Thyroid gland (tissue), 4 donors: Measurements from ENCODE around the gene CKMT2. TPM values are rescaled to one million over a fixed set of nuclear protein-coding genes. Genes with fewer than 3 reads are reported as not detected.

Experiments
- DNase-seq, 2 donors: peaks; one replicate each; pipeline ENCODE4 v3.0.0-alpha.2; 2019
- H3K27ac ChIP-seq, 3 donors: fragments of 200-600 bp; sonication (generic); 1 replicate in 2 of 3; 2 replicates in 1 of 3; pipeline ENCODE4 v1.5.1; 2016 to 2019; ENCODE audit warnings: mild to moderate bottlenecking in 1 of 3, moderate library complexity in 1 of 3
- H3K27me3 ChIP-seq: fragments of 200-600 bp; sonication (generic); one replicate; pipeline ENCODE4 v1.5.1; 2019
- H3K36me3 ChIP-seq, 2 donors: fragments of 200-600 bp; sonication (generic); one replicate each; pipeline ENCODE4 v1.5.1; 2016 to 2019
- H3K4me1 ChIP-seq, 2 donors: fragments of 200-600 bp; sonication (generic); one replicate each; pipeline ENCODE4 v1.5.1; 2017 to 2019
- H3K4me3 ChIP-seq, 3 donors: fragments of 200-600 bp; sonication (generic); replicated peaks in 1 of 3; 1 replicate in 2 of 3; 2 replicates in 1 of 3; pipeline ENCODE4 v1.5.1; 2016; ENCODE audit warnings: mild to moderate bottlenecking in 1 of 3
- H3K9me3 ChIP-seq: fragments of 200-600 bp; sonication (generic); one replicate; pipeline ENCODE4 v1.5.1; 2017
- POLR2A ChIP-seq, 2 donors: fragments of 450-650 bp; IDR thresholded peaks; one replicate each; pipeline ENCODE4 v1.6.1; 2017; ENCODE audit warnings: antibody characterized with exemption in 2 of 2, mild to moderate bottlenecking in 2 of 2, moderate library complexity in 1 of 2
- WGBS, 2 donors: methylation state at CpG; one replicate each; pipeline ENCODE4 v1.1.5; 2017; 5-methylcytosine and 5-hydroxymethylcytosine counted together
- intact Hi-C: fragments of 100-400 bp; cut with DNase I; formaldehyde crosslinking; loops from one replicate; pipeline ENCODE4 v1.15.1; 2023
- total RNA-seq, 4 donors: library from RNA; depleted of rRNA; stranded (reverse); fragments of >200 nt; gene quantifications; one replicate each; pipeline ENCODE4 v1.2.3, GENCODE V29; 2016
- TF ChIP-seq, protein P1 (sequence below), 6 experiments: fragments of 200-600 bp in 3 of 6; fragments of 450-650 bp in 3 of 6; sonication (generic) in 3 of 6; IDR thresholded peaks; one replicate each; pipeline ENCODE4 v1.5.1; 2016 to 2019; ENCODE audit warnings: antibody characterized with exemption in 6 of 6, mild to moderate bottlenecking in 2 of 6, inconsistent platforms in 1 of 6, moderate library complexity in 1 of 6

CKMT2 gene
- total RNA-seq, 4 donors from 2014 or later = 1.7 to 24.4 (median 16.1) TPM

DNA sequence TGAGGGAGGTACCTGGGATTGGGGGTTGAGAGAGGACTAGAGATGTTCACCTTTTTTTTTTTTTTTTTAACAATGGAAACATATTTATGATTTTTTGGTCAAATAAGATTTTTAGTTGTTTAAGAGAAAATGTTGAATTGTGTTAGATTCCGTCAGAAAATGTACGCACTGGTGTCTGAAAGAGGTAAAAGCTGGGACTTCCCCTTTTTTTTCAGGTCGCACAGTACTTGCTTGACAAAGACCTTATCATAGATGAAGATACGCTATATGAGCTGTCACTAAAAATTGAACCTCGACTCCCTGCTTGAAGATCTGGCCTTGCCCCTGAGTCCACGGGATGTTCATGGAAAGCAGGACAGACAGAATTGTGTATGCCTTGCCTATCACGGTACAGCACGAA is 7.7 kb upstream of the CKMT2 start:
- no peaks in the 10 kb centered on the region for H3K27me3 ChIP-seq
- no peak for DNase-seq
- no peaks in the 10 kb centered on the region for H3K9me3 ChIP-seq
- H3K4me3 ChIP-seq = no peak overlapping the region
- intact Hi-C loops = no loop called here
- H3K4me1 ChIP-seq = no peaks in the 10 kb centered on the region
- WGBS, 2 donors = 93% methylated on average over 8 of the region's 8 CpGs
- TF ChIP-seq POLR2A (IDR thresholded peaks at IDR 0.05) = no peak
- TF ChIP-seq, protein P1, sequence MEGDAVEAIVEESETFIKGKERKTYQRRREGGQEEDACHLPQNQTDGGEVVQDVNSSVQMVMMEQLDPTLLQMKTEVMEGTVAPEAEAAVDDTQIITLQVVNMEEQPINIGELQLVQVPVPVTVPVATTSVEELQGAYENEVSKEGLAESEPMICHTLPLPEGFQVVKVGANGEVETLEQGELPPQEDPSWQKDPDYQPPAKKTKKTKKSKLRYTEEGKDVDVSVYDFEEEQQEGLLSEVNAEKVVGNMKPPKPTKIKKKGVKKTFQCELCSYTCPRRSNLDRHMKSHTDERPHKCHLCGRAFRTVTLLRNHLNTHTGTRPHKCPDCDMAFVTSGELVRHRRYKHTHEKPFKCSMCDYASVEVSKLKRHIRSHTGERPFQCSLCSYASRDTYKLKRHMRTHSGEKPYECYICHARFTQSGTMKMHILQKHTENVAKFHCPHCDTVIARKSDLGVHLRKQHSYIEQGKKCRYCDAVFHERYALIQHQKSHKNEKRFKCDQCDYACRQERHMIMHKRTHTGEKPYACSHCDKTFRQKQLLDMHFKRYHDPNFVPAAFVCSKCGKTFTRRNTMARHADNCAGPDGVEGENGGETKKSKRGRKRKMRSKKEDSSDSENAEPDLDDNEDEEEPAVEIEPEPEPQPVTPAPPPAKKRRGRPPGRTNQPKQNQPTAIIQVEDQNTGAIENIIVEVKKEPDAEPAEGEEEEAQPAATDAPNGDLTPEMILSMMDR (IDR thresholded peaks at IDR 0.05) = no peak
- no peaks in the 10 kb centered on the region for H3K36me3 ChIP-seq
- H3K27ac ChIP-seq = no peak overlapping the region

DNA sequence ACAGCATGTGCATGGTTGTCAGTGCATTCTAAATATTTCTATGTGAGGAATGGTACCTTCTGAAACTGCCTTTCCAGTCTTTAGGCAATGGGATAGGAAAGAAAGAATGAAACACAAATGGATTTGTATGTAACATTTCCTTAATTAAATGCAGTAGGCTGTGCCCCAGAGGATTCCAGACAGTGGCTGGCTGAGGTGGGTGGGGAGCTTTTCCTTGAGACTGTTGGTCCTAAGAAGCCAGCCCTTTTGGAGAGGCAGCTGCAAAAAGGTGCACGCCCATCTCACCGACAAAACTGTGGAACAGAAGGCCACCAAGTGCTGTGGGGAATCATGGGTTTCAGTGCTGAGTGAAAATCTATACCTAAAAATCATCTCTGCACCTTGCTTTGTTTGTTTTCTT is 6.8 kb upstream of the CKMT2 start:
- Histone ChIP-seq H3K36me3 (no peaks in the 10 kb centered on the region), H3K4me3 (no peak overlapping the region), H3K27me3 (no peaks in the 10 kb centered on the region), H3K27ac (no peak overlapping the region), H3K9me3 (no peaks in the 10 kb centered on the region), H3K4me1 (no peaks in the 10 kb centered on the region)
- no peak for DNase-seq
- WGBS, 2 donors = 78 to 79% methylated on average over 2 of the region's 2 CpGs
- TF ChIP-seq, protein P1 (IDR thresholded peaks at IDR 0.05) = no peak
- no peak for TF ChIP-seq POLR2A (IDR thresholded peaks at IDR 0.05)
- intact Hi-C loops = no loop called here

DNA sequence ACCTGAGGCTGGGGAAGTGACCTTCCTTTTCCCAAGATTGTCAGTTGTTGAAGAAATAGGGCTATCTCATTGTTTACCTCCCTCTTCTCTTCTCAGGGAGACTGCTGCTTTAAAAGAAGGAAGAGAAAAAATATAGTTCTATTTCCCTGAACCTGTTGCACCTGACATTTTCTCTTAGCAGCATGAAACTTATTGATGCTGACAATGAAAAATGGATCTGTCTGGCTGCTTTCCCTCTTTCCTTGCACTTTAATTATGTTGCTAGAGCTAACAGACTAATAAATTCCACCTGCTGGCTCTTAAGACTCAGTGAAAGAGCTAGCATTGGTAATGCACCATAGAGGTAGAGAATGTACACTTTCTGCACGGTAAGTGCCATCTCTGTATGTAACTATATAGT is 6.2 kb upstream of the CKMT2 start:
- DNase-seq = no peak
- H3K9me3 ChIP-seq = no peaks in the 10 kb centered on the region
- H3K4me3 ChIP-seq = no peak overlapping the region
- H3K27me3 ChIP-seq = no peaks in the 10 kb centered on the region
- H3K36me3 ChIP-seq = no peaks in the 10 kb centered on the region
- no peaks in the 10 kb centered on the region for H3K4me1 ChIP-seq
- TF ChIP-seq POLR2A (IDR thresholded peaks at IDR 0.05) = no peak
- TF ChIP-seq, protein P1 (IDR thresholded peaks at IDR 0.05) = no peak
- H3K27ac ChIP-seq = no peak overlapping the region
- intact Hi-C loops = no loop called here
- 59 to 77% methylated on average over 1 of the region's 1 CpG for WGBS, 2 donors

DNA sequence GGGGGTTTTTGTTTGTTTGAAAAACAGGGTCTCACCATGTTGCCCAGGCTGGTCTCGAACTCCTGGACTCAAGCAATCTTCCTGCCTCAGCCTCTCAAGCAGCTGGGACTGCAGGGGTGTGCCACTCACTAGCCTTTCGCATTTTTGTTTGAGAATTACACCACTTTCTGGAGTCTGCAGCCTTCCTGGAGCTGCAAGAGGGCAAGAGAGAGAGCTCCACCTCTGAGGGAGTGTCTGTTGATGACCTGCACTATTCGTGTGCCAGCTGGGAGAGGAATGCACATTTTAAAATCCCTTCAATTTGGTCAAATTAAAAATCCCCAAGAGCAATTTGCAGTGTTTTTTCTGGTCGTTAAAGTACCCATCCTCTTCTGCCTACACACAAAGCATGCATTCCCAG is 5.0 kb upstream of the CKMT2 start:
- Histone ChIP-seq H3K36me3 (no peaks in the 10 kb centered on the region), H3K4me1 (peaks cover 5 to 7% of the 10 kb centered on the region in 2 donors), H3K27ac (no peak overlapping the region), H3K4me3 (no peak overlapping the region), H3K27me3 (no peaks in the 10 kb centered on the region), H3K9me3 (no peaks in the 10 kb centered on the region)
- intact Hi-C loops = no loop called here
- no peak for DNase-seq
- TF ChIP-seq POLR2A (IDR thresholded peaks at IDR 0.05) = no peak
- TF ChIP-seq, protein P1 (IDR thresholded peaks at IDR 0.05) = no peak
- WGBS, 2 donors = 59 to 70% methylated on average over 4 of the region's 4 CpGs

DNA sequence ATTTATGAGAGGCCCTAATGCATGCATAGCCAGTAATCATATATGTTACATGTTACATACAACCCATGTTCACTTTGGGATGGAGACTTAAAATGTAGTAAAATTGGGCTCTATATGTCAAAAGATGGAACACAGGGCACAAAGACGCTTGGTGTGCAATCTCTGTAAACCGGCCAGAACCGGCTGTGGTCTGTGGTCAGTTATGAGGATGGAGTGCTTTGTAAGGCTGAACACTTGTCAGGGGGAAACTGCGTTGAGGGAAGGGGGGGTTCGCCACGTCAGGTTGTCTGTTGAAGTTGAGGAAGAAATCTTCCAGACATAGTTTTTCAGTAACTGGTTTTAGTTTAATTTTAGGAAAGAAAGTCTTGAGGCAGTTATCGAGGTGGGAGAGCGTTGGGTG is 2.7 kb upstream of the CKMT2 start:
- WGBS, 2 donors = 82 to 84% methylated on average over 8 of the region's 8 CpGs
- no peak for TF ChIP-seq POLR2A (IDR thresholded peaks at IDR 0.05)
- TF ChIP-seq, protein P1 (IDR thresholded peaks at IDR 0.05) = no peak
- peaks cover 15 to 29% of the 10 kb centered on the region in 2 donors for H3K4me1 ChIP-seq
- DNase-seq = no peak
- no peaks in the 10 kb centered on the region for H3K27me3 ChIP-seq
- H3K36me3 ChIP-seq = no peaks in the 10 kb centered on the region
- no peak overlapping the region for H3K4me3 ChIP-seq
- H3K9me3 ChIP-seq = no peaks in the 10 kb centered on the region
- H3K27ac ChIP-seq = no peak overlapping the region
- intact Hi-C loops = loop anchor here (10.0 kb wide), 1 partner anchor 64 kb away; no protein-coding TSS in a partner anchor
